ENCODE results near the gene FOXC2. TPM values are rescaled to one million over a fixed set of nuclear protein-coding genes. Genes with fewer than 3 reads are reported as not detected.

The FOXC2 gene
- polyA plus RNA-seq, 3 donors: not detected

GRCh38 chr16:86595983-86596605 is 29.5 kb downstream of the FOXC2 start:
- DNase-seq: no peak

GRCh38 chr16:86597126-86597879 is 30.7 kb downstream of the FOXC2 start:
- H3K4me1 Mint-ChIP-seq: no peaks in the 10 kb centered on the region
- Histone ChIP-seq H3K4me1 (ENCODE audit: control insufficient read depth in 1 of 2, insufficient read depth in 2 of 2, low read length in 2 of 2) (no peaks in the 10 kb centered on the region), H3K79me2 (ENCODE audit: insufficient read depth, low read length) (no peaks in the 10 kb centered on the region), H3K36me3 (replicated peaks in 1 of 2; ENCODE audit: control insufficient read depth in 1 of 2, insufficient read depth in 2 of 2, low read length in 2 of 2) (no peaks in the 10 kb centered on the region), H2AFZ (ENCODE audit: insufficient read depth, low read depth, low read length, poor library complexity, severe bottlenecking) (no peak overlapping the region), H3K9ac (ENCODE audit: insufficient read depth, low read length, poor library complexity, severe bottlenecking) (no peak overlapping the region), H3K27ac (ENCODE audit: low read depth in 1 of 2, low read length in 2 of 2) (no peak overlapping the region), H3K4me3 (replicated peaks in 1 of 3; ENCODE audit: low read depth in 2 of 3, low read length in 3 of 3) (no peak overlapping the region), H3K9me3 (replicated peaks in 1 of 2; ENCODE audit: control insufficient read depth in 1 of 2, insufficient read depth in 1 of 2, low read length in 2 of 2) (no peaks in the 10 kb centered on the region), H3K27me3 (ENCODE audit: control insufficient read depth in 2 of 2, insufficient read depth in 2 of 2, low read length in 2 of 2) (peaks cover 9 to 16% of the 10 kb centered on the region in 2 donors), H4K20me1 (ENCODE audit: insufficient read depth, low read length) (no peaks in the 10 kb centered on the region), H3K4me2 (replicated peaks; ENCODE audit: extremely low read depth, low read length, poor library complexity, severe bottlenecking) (no peak overlapping the region)
- peaks cover 0 to 3% (median 0%) of the 10 kb centered on the region in 7 donors for H3K9me3 Mint-ChIP-seq
- intact Hi-C loops (cut with micrococcal nuclease): no loop called here
- no peak overlapping the region for H3K4me3 Mint-ChIP-seq
- 97% methylated on average over 15 of the region's 18 CpGs for WGBS (ENCODE audit: insufficient coverage)
- peaks cover 21 to 43% (median 23%) of the 10 kb centered on the region in 3 donors for H3K27me3 Mint-ChIP-seq (ENCODE audit: low read depth in 3 of 3)
- no peak overlapping the region for H3K27ac Mint-ChIP-seq
- no peak for TF ChIP-seq CTCF (IDR thresholded peaks at IDR 0.05)
- no peak for DNase-seq
- no peaks in the 10 kb centered on the region for H3K36me3 Mint-ChIP-seq

More at GRCh38 chr16:86595983-86596605, 29.5 kb downstream of the FOXC2 start:
- Mint-ChIP-seq H3K27ac (no peak overlapping the region), H3K9me3 (peaks cover 0 to 3% (median 0%) of the 10 kb centered on the region in 7 donors), H3K36me3 (no peaks in the 10 kb centered on the region), H3K4me1 (no peaks in the 10 kb centered on the region), H3K4me3 (no peak overlapping the region), H3K27me3 (ENCODE audit: low read depth in 3 of 3) (peaks cover 22 to 44% (median 27%) of the 10 kb centered on the region in 3 donors)
- Histone ChIP-seq H3K9ac (ENCODE audit: insufficient read depth, low read length, poor library complexity, severe bottlenecking) (no peak overlapping the region), H3K27ac (ENCODE audit: low read depth in 1 of 2, low read length in 2 of 2) (no peak overlapping the region), H3K4me3 (replicated peaks in 1 of 3; ENCODE audit: low read depth in 2 of 3, low read length in 3 of 3) (no peak overlapping the region), H3K4me2 (replicated peaks; ENCODE audit: extremely low read depth, low read length, poor library complexity, severe bottlenecking) (no peak overlapping the region), H3K27me3 (ENCODE audit: control insufficient read depth in 2 of 2, insufficient read depth in 2 of 2, low read length in 2 of 2) (peaks cover 12 to 16% of the 10 kb centered on the region in 2 donors), H2AFZ (ENCODE audit: insufficient read depth, low read depth, low read length, poor library complexity, severe bottlenecking) (no peak overlapping the region), H3K4me1 (ENCODE audit: control insufficient read depth in 1 of 2, insufficient read depth in 2 of 2, low read length in 2 of 2) (no peaks in the 10 kb centered on the region), H3K36me3 (replicated peaks in 1 of 2; ENCODE audit: control insufficient read depth in 1 of 2, insufficient read depth in 2 of 2, low read length in 2 of 2) (no peaks in the 10 kb centered on the region), H3K79me2 (ENCODE audit: insufficient read depth, low read length) (no peaks in the 10 kb centered on the region), H3K9me3 (replicated peaks in 1 of 2; ENCODE audit: control insufficient read depth in 1 of 2, insufficient read depth in 1 of 2, low read length in 2 of 2) (no peaks in the 10 kb centered on the region), H4K20me1 (ENCODE audit: insufficient read depth, low read length) (no peaks in the 10 kb centered on the region)
- intact Hi-C loops (cut with micrococcal nuclease): no loop called here
- no peak for TF ChIP-seq CTCF (IDR thresholded peaks at IDR 0.05)
- WGBS (ENCODE audit: insufficient coverage): 90% methylated on average over 7 of the region's 10 CpGs

Measured in CD14-positive monocyte (primary cell).